ENCODE results near the gene VSTM2B.

- TF ChIP-seq CTCF (IDR thresholded peaks at IDR 0.05) (no peak), POLR2A (IDR thresholded peaks at IDR 0.05) (no peak)
Measured at GRCh38 chr19:29569038-29569911, 43.5 kb downstream of the VSTM2B start.

Data from heart left ventricle (tissue), 13 donors.